Natural killer cell treated with Interleukin-12 subunit alpha and Interleukin-12 subunit beta and Interleukin-15 and Interleukin-18, amount 100 ng/mL, for 72 hours (primary cell): ENCODE measurements around the gene RPS6KA2. TPM values are rescaled to one million over a fixed set of nuclear protein-coding genes. Genes with fewer than 3 reads are reported as not detected.
"Not testable (repeated sequence)": the region's sequence is repeated elsewhere in the genome, so short reads cannot be mapped to it uniquely, and the experiment has no call there.

ENCODE experiments used
- ATAC-seq, 2 donors: fragments of 150-1000 bp; cut with Tn5 transposase in 1 of 2; sonication (Bioruptor Pico), chemical (Tn5 transposase) in 1 of 2; 2 replicates each; pipeline ENCODE4 v1.10.0; 2021
- DNase-seq: peaks from one replicate; pipeline ENCODE4 v3.0.0; 2022; ENCODE audit warnings: low spot score
- H3K27ac Mint-ChIP-seq, 2 donors: 1 replicate in 1 of 2; 2 replicates in 1 of 2; pipeline ENCODE4 v1.8.0; 2022; ENCODE audit warnings: mixed read lengths in 2 of 2, mild to moderate bottlenecking in 1 of 2, moderate library complexity in 1 of 2
- H3K27me3 Mint-ChIP-seq, 2 donors: 1 replicate in 1 of 2; 2 replicates in 1 of 2; pipeline ENCODE4 v1.8.0; 2022; ENCODE audit warnings: mixed read lengths in 2 of 2
- H3K36me3 Mint-ChIP-seq: one replicate; pipeline ENCODE4 v1.8.0; 2022; ENCODE audit warnings: mixed read lengths
- H3K4me1 Mint-ChIP-seq, 2 donors: 1 replicate in 1 of 2; 2 replicates in 1 of 2; pipeline ENCODE4 v1.8.0; 2022; ENCODE audit warnings: low read depth in 2 of 2, mixed read lengths in 2 of 2, mild to moderate bottlenecking in 1 of 2
- H3K4me3 Mint-ChIP-seq: one replicate; pipeline ENCODE4 v1.8.0; 2022; ENCODE audit warnings: mixed read lengths
- H3K9me3 Mint-ChIP-seq: 2 replicates; pipeline ENCODE4 v1.8.0; 2022; ENCODE audit warnings: mixed read lengths
- total RNA-seq, 2 donors: library from RNA; stranded (reverse); gene quantifications; one replicate each; pipeline ENCODE4 v1.2.3, GENCODE V29; 2022

The RPS6KA2 gene
- total RNA-seq, 2 donors from 2014 or later: 2.8 to 3.8 TPM

- peaks cover 7 to 25% of the 10 kb centered on the region in 2 donors for H3K27me3 Mint-ChIP-seq
- H3K27ac Mint-ChIP-seq, DNase-seq, ATAC-seq, H3K9me3 Mint-ChIP-seq, H3K4me3 Mint-ChIP-seq, H3K4me1 Mint-ChIP-seq: not testable (repeated sequence)
- peaks cover 10% of the 10 kb centered on the region for H3K36me3 Mint-ChIP-seq
Measured at GRCh38 chr6:166362427-166362826, 264.6 kb downstream of the RPS6KA2 start.

- Mint-ChIP-seq H3K27me3 (peaks cover 7 to 25% of the 10 kb centered on the region in 2 donors), H3K4me3 (no peak overlapping the region), H3K36me3 (peaks cover 10% of the 10 kb centered on the region), H3K27ac (no peak overlapping the region), H3K4me1 (no peaks in the 10 kb centered on the region), H3K9me3 (no peaks in the 10 kb centered on the region)
- no peak for DNase-seq
- ATAC-seq: no peak
Measured at GRCh38 chr6:166361077-166361429, 266.0 kb downstream of the RPS6KA2 start.

GRCh38 chr6:166360243-166361076 lies 266.6 kb downstream of the RPS6KA2 start:
- H3K27ac Mint-ChIP-seq: no peak overlapping the region
- no peaks in the 10 kb centered on the region for H3K9me3 Mint-ChIP-seq
- H3K4me1 Mint-ChIP-seq: no peaks in the 10 kb centered on the region
- ATAC-seq (no peak), DNase-seq (no peak)
- H3K27me3 Mint-ChIP-seq: peaks cover 10 to 25% of the 10 kb centered on the region in 2 donors
- H3K36me3 Mint-ChIP-seq: peaks cover 10% of the 10 kb centered on the region
- H3K4me3 Mint-ChIP-seq: no peak overlapping the region

Other genes starting within 250 kb of the RPS6KA2 start
- 10 to 100 TPM; 11.5 to 30.4 TPM for gene MPC1, start 244.3 kb downstream of the RPS6KA2 start, total RNA-seq
- under 1 TPM; 0.21 to 0.73 TPM for gene RAMACL, start 40.6 kb downstream of the RPS6KA2 start, total RNA-seq